HEK293 (cell line): Measurements from ENCODE around the gene TMEM135.
A peak's percentile ranks its signal among the peaks of the same experiment; 100 is the strongest.

ENCODE experiments used
- CTCF ChIA-PET: fragments of 350-600 bp; formaldehyde crosslinking; extraction: SDS; loops from one replicate; lab custom pipeline; 2021; ENCODE audit warnings: antibody characterized with exemption; lab: Yijun Ruan, JAX
- POLR2A ChIA-PET: fragments of 300-600 bp; formaldehyde crosslinking; extraction: SDS; loops from one replicate; lab custom pipeline; 2020; ENCODE audit warnings: antibody characterized with exemption, inconsistent platforms; lab: Yijun Ruan, JAX
- H3K27ac ChIP-seq: fragments of 200-500 bp; sonication (Bioruptor generic); 2 replicates; pipeline ENCODE4 v1.5.1; 2014; ENCODE audit warnings: low read depth, low read length, control low read depth, inconsistent platforms; ENCODE audit errors: extremely low read depth
- H3K36me3 ChIP-seq, 2 experiments: fragments of 200-500 bp in 1 of 2; sonication (Bioruptor generic) in 1 of 2; 1 replicate in 1 of 2; 2 replicates in 1 of 2; pipeline ENCODE4 v1.5.1; 2014 to 2017; ENCODE audit warnings: inconsistent platforms in 2 of 2, low read length in 2 of 2; ENCODE audit not compliant: control insufficient read depth in 2 of 2, insufficient read depth in 1 of 2
- H3K4me1 ChIP-seq: fragments of 200-500 bp; sonication (Bioruptor generic); 2 replicates; pipeline ENCODE4 v1.5.1; 2014; ENCODE audit warnings: mild to moderate bottlenecking, low read length, inconsistent platforms; ENCODE audit not compliant: control insufficient read depth, insufficient read depth
- H3K4me3 ChIP-seq: 2 replicates; pipeline ENCODE4 v1.5.1; 2011; ENCODE audit warnings: low read depth, mild to moderate bottlenecking, control low read depth, low read length, moderate library complexity
- H3K9me3 ChIP-seq: fragments of 200-500 bp; sonication (Bioruptor generic); 2 replicates; pipeline ENCODE4 v1.5.1; 2014; ENCODE audit warnings: low read depth, low read length, inconsistent platforms; ENCODE audit not compliant: control insufficient read depth, insufficient read depth
- ELK4 ChIP-seq: IDR thresholded peaks from 2 replicates; pipeline ENCODE4 v1.6.1; 2011; ENCODE audit warnings: mild to moderate bottlenecking, low read depth, low read length, borderline replicate concordance
- FEZF1 ChIP-seq: fragments of 450-650 bp; formaldehyde crosslinking; IDR thresholded peaks from 2 replicates; pipeline ENCODE4 v1.5.1; 2016; ENCODE audit warnings: missing biosample characterization, missing genetic modification characterization
- GLI4 ChIP-seq: fragments of 450-650 bp; formaldehyde crosslinking; IDR thresholded peaks from 2 replicates; pipeline ENCODE4 v1.5.1; 2016; ENCODE audit warnings: missing biosample characterization, missing genetic modification characterization
- MEIS1 ChIP-seq: sonication (generic); formaldehyde crosslinking; IDR thresholded peaks from 2 replicates; pipeline ENCODE4 v1.8.1; 2022; ENCODE audit warnings: missing genetic modification reagents, mild to moderate bottlenecking, borderline replicate concordance
- PRDM6 ChIP-seq: fragments of 450-650 bp; formaldehyde crosslinking; IDR thresholded peaks from 2 replicates; pipeline ENCODE4 v1.5.1; 2017; ENCODE audit warnings: missing biosample characterization, missing genetic modification characterization
- SP3 ChIP-seq: fragments of 450-650 bp; formaldehyde crosslinking; IDR thresholded peaks from 2 replicates; pipeline ENCODE4 v1.5.1; 2016; ENCODE audit warnings: missing biosample characterization, missing genetic modification characterization
- SP7 ChIP-seq: fragments of 450-650 bp; formaldehyde crosslinking; IDR thresholded peaks from 2 replicates; pipeline ENCODE4 v1.5.1; 2016; ENCODE audit warnings: missing biosample characterization, missing genetic modification characterization
- YY1 ChIP-seq: fragments of 450-650 bp; formaldehyde crosslinking; IDR thresholded peaks from 2 replicates; pipeline ENCODE4 v1.5.1; 2018; ENCODE audit warnings: missing biosample characterization, missing genetic modification characterization
- ZNF16 ChIP-seq: fragments of 450-650 bp; formaldehyde crosslinking; IDR thresholded peaks from 2 replicates; pipeline ENCODE4 v1.5.1; 2016; ENCODE audit warnings: low read depth, missing biosample characterization, missing genetic modification characterization
- ZNF223 ChIP-seq: fragments of 450-650 bp; formaldehyde crosslinking; IDR thresholded peaks from 2 replicates; pipeline ENCODE4 v1.5.1; 2016; ENCODE audit warnings: missing biosample characterization, missing genetic modification characterization
- ZNF26 ChIP-seq: fragments of 450-650 bp; formaldehyde crosslinking; IDR thresholded peaks from 2 replicates; pipeline ENCODE4 v1.5.1; 2016; ENCODE audit warnings: missing biosample characterization, missing genetic modification characterization
- ZNF274 ChIP-seq, 2 experiments: fragments of 200-500 bp in 1 of 2; fragments of 450-650 bp in 1 of 2; sonication (Bioruptor generic) in 1 of 2; formaldehyde crosslinking in 1 of 2; IDR thresholded peaks; 2 replicates each; pipeline versions ENCODE4 v1.5.1 to v1.6.1; 2014 to 2016; ENCODE audit warnings: borderline replicate concordance in 1 of 2, inconsistent platforms in 1 of 2, low read length in 1 of 2, missing biosample characterization in 1 of 2, missing genetic modification characterization in 1 of 2
- ZNF324 ChIP-seq: fragments of 450-650 bp; formaldehyde crosslinking; IDR thresholded peaks from 2 replicates; pipeline ENCODE4 v1.5.1; 2016; ENCODE audit warnings: missing biosample characterization, missing genetic modification characterization
- ZNF501 ChIP-seq: fragments of 450-650 bp; formaldehyde crosslinking; IDR thresholded peaks from 2 replicates; pipeline ENCODE4 v1.5.1; 2016; ENCODE audit warnings: missing biosample characterization, missing genetic modification characterization
- ZNF518A ChIP-seq: fragments of 450-650 bp; formaldehyde crosslinking; conservative IDR thresholded peaks from 2 replicates; pipeline ENCODE4 v1.5.1; 2016; ENCODE audit warnings: low read depth, missing biosample characterization, missing genetic modification characterization
- ZNF560 ChIP-seq: fragments of 450-650 bp; formaldehyde crosslinking; IDR thresholded peaks from 2 replicates; pipeline ENCODE4 v1.5.1; 2017; ENCODE audit warnings: missing biosample characterization, missing genetic modification characterization, borderline replicate concordance
- ZNF664 ChIP-seq: fragments of 450-650 bp; formaldehyde crosslinking; IDR thresholded peaks from 2 replicates; pipeline ENCODE4 v1.5.1; 2016; ENCODE audit warnings: missing biosample characterization, missing genetic modification characterization
- ZNF747 ChIP-seq: fragments of 450-650 bp; formaldehyde crosslinking; IDR thresholded peaks from 2 replicates; pipeline ENCODE4 v1.5.1; 2016; ENCODE audit warnings: missing biosample characterization, missing genetic modification characterization
- TF ChIP-seq, protein P1 (sequence below): fragments of 450-650 bp; formaldehyde crosslinking; IDR thresholded peaks from 2 replicates; pipeline ENCODE4 v1.5.1; 2016; ENCODE audit warnings: missing biosample characterization, missing genetic modification characterization
- TF ChIP-seq, protein P2 (sequence below): fragments of 450-650 bp; formaldehyde crosslinking; IDR thresholded peaks from 2 replicates; pipeline ENCODE4 v1.5.1; 2017; ENCODE audit warnings: missing biosample characterization, mild to moderate bottlenecking, missing genetic modification characterization, moderate library complexity

TMEM135 gene

DNA sequence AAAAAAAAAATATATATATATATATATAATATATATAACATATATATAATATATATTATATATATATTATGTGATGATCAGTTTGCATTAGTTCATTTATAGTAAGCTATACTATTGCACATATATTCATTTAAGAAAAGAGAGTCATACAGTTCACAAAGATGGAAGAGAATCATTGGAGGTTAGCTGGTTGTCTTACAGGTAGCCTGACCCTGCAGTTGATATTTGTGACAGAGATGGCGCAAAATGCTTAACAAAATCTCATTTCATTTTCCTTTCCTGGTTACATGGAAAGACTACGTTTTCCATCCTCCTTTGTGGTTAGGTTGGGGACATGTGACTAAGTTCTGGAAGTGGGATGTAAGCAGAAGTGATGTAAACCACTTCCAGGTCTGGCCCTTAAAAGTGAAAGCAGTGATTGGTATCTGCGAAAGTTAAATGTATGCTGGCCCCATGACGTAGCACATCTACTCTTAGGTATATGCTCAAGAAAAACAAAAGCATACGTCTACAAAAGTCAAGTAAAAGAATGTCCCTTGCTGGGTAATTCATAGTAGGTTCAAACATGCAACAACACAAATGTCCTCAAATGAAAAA lies 7.2 kb upstream of the TMEM135 start:
- H3K4me3 ChIP-seq, result no peak overlapping the region
- H3K4me1 ChIP-seq, result no peaks in the 10 kb centered on the region
- POLR2A ChIA-PET, result interaction anchor here (1.0 kb wide), 1 partner anchor 15 kb away, joined by 3 read pairs; no protein-coding TSS in a partner anchor
- TF ChIP-seq ZNF664 (tag by site-specific recombination), result no peak
- TF ChIP-seq, protein P1, sequence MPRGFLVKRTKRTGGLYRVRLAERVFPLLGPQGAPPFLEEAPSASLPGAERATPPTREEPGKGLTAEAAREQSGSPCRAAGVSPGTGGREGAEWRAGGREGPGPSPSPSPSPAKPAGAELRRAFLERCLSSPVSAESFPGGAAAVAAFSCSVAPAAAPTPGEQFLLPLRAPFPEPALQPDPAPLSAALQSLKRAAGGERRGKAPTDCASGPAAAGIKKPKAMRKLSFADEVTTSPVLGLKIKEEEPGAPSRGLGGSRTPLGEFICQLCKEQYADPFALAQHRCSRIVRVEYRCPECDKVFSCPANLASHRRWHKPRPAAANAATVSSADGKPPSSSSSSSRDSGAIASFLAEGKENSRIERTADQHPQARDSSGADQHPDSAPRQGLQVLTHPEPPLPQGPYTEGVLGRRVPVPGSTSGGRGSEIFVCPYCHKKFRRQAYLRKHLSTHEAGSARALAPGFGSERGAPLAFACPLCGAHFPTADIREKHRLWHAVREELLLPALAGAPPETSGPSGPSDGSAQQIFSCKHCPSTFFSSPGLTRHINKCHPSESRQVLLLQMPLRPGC, result no peak
- TF ChIP-seq ZNF16, result no peak
- TF ChIP-seq ZNF26 (tag by site-specific recombination), result no peak
- no peak for TF ChIP-seq ZNF501 (tag by site-specific recombination)
- TF ChIP-seq, protein P2, sequence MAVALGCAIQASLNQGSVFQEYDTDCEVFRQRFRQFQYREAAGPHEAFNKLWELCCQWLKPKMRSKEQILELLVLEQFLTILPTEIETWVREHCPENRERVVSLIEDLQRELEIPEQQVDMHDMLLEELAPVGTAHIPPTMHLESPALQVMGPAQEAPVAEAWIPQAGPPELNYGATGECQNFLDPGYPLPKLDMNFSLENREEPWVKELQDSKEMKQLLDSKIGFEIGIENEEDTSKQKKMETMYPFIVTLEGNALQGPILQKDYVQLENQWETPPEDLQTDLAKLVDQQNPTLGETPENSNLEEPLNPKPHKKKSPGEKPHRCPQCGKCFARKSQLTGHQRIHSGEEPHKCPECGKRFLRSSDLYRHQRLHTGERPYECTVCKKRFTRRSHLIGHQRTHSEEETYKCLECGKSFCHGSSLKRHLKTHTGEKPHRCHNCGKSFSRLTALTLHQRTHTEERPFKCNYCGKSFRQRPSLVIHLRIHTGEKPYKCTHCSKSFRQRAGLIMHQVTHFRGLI (tag by site-specific recombination), result no peak
- no peak for TF ChIP-seq ZNF274 (IDR thresholded peaks at IDR 0.05; ENCODE audit: low read length)
- TF ChIP-seq ZNF274 (tag by site-specific recombination; IDR thresholded peaks at IDR 0.05; ENCODE audit: borderline replicate concordance), result no peak
- no peak for TF ChIP-seq ZNF560 (tag by site-specific recombination)
- TF ChIP-seq MEIS1, result no peak
- no peak for TF ChIP-seq FEZF1 (tag by site-specific recombination)
- no peak for TF ChIP-seq ZNF223 (tag by site-specific recombination)
- TF ChIP-seq SP3, result no peak
- TF ChIP-seq ZNF747, result no peak
- no peak for TF ChIP-seq ZNF324
- no peak for TF ChIP-seq ELK4
- TF ChIP-seq YY1 (tag by site-specific recombination), result no peak
- TF ChIP-seq, all 188 proteins: peak for 0
- no peak overlapping the region for H3K27ac ChIP-seq
- CTCF ChIA-PET, result interaction anchor here (1.4 kb wide), 1 partner anchor 35 kb away, joined by 3 read pairs; no protein-coding TSS in a partner anchor
- no peaks in the 10 kb centered on the region for H3K9me3 ChIP-seq
- no peaks in the 10 kb centered on the region for H3K36me3 ChIP-seq

- ChIA-PET POLR2A (interaction anchor here (0.7 to 1.0 kb wide), 2 partner anchors 9 to 16 kb away, joined by 3 read pairs; no protein-coding TSS in a partner anchor), CTCF (interaction anchor here (0.6 to 1.4 kb wide), 2 partner anchors 36 to 93 kb away, joined by 3 read pairs; no protein-coding TSS in a partner anchor)
- peak; percentile 40 for TF ChIP-seq SP7 (tag by site-specific recombination)
- TF ChIP-seq GLI4, result no peak
- peak; percentile 58 for TF ChIP-seq PRDM6 (tag by site-specific recombination)
- no peak for TF ChIP-seq ZNF518A (tag by site-specific recombination)
- no peak overlapping the region for H3K27ac ChIP-seq
- no peak overlapping the region for H3K4me3 ChIP-seq
- no peaks in the 10 kb centered on the region for H3K4me1 ChIP-seq
- no peaks in the 10 kb centered on the region for H3K36me3 ChIP-seq
- H3K9me3 ChIP-seq, result no peaks in the 10 kb centered on the region
Measured at GRCh38 chr11:87031433-87032170, 6.1 kb upstream of the TMEM135 start.
